Neutrophil (primary cell): Measurements from ENCODE around the gene ZCCHC4.

Source experiments
- H3K27ac ChIP-seq: fragments of 200-600 bp; sonication (generic); 2 replicates; pipeline ENCODE4 v1.5.1; 2016; ENCODE audit warnings: mild to moderate bottlenecking, moderate library complexity
- H3K27me3 ChIP-seq: fragments of 200-600 bp; sonication (generic); 2 replicates; pipeline ENCODE4 v1.6.0; 2016; ENCODE audit warnings: mild to moderate bottlenecking
- H3K36me3 ChIP-seq: fragments of 200-600 bp; sonication (generic); 2 replicates; pipeline ENCODE4 v1.5.1; 2017
- H3K4me1 ChIP-seq, 2 experiments: fragments of 200-600 bp in 1 of 2; sonication (generic) in 1 of 2; 1 replicate in 1 of 2; 2 replicates in 1 of 2; pipeline versions ENCODE4 v1.5.1 to v1.6.1; 2013 to 2016; ENCODE audit warnings: low read depth in 1 of 2, low read length in 1 of 2, mild to moderate bottlenecking in 1 of 2, moderate library complexity in 1 of 2; ENCODE audit not compliant: control insufficient read depth in 1 of 2, insufficient read depth in 1 of 2
- H3K4me3 ChIP-seq, 2 experiments: fragments of 200-600 bp in 1 of 2; sonication (generic) in 1 of 2; 1 replicate in 1 of 2; 2 replicates in 1 of 2; pipeline ENCODE4 v1.5.1; 2013 to 2016; ENCODE audit warnings: low read depth in 1 of 2, low read length in 1 of 2, mild to moderate bottlenecking in 1 of 2, moderate library complexity in 1 of 2
- H3K9me3 ChIP-seq: fragments of 200-600 bp; sonication (generic); 2 replicates; pipeline ENCODE4 v1.5.1; 2016
- TF ChIP-seq, protein P1 (sequence below): fragments of 200-600 bp; sonication (generic); IDR thresholded peaks from 2 replicates; pipeline ENCODE4 v1.5.1; 2016; ENCODE audit warnings: antibody characterized with exemption

The ZCCHC4 gene

DNA sequence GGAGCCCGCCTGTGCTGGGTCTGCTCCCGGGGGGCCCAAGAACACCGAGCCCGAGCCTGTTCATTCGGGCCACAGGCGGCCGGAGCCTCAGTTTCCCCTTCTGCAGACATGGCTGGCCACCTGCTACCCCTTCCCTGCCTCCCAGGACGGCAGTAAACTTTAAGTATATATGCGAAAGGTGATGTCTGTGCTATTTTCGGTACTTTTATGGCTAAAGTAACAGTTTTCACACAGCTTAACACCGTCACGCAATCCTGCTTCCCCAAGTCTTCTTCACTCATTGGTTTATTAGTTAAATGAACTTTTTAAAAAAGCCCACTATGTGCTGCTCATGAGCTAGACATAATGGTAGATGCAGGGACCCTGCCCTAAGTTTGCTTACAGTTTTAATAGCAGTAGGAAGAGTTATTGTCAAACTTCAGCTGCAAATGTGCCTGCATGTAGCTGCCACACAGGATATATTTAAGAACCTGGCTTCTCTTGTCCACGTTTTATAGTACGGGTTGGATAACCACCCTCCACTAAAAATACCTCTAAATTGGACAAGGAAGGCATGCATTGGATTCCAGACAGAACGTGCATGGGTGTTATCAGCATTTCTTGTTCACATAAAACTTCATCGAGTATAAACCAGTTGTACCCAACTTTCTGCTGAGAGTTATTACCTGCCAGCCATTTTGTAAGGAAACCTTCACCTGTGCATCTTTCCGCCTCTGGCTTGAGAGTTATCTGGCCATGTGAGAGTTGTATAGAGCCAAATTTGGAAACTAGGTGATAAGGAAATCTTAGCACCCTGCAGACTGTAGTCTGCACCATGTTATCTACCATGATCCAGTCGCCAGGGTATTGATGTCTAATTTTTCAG, 65.2 kb downstream of the ZCCHC4 start:
- Histone ChIP-seq H3K27me3 (peaks cover 8% of the 10 kb centered on the region), H3K36me3 (peaks cover 19% of the 10 kb centered on the region), H3K9me3 (no peaks in the 10 kb centered on the region), H3K27ac (peak overlapping the region; percentile 66), H3K4me3 (peak overlapping the region; percentile 85 to 89), H3K4me1 (peaks cover 20 to 22% of the 10 kb centered on the region in 2 experiments)
- TF ChIP-seq, protein P1, sequence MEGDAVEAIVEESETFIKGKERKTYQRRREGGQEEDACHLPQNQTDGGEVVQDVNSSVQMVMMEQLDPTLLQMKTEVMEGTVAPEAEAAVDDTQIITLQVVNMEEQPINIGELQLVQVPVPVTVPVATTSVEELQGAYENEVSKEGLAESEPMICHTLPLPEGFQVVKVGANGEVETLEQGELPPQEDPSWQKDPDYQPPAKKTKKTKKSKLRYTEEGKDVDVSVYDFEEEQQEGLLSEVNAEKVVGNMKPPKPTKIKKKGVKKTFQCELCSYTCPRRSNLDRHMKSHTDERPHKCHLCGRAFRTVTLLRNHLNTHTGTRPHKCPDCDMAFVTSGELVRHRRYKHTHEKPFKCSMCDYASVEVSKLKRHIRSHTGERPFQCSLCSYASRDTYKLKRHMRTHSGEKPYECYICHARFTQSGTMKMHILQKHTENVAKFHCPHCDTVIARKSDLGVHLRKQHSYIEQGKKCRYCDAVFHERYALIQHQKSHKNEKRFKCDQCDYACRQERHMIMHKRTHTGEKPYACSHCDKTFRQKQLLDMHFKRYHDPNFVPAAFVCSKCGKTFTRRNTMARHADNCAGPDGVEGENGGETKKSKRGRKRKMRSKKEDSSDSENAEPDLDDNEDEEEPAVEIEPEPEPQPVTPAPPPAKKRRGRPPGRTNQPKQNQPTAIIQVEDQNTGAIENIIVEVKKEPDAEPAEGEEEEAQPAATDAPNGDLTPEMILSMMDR = no peak

GRCh38 chr4:25378437-25378743, 65.8 kb downstream of the ZCCHC4 start:
- Histone ChIP-seq H3K36me3 (peaks cover 25% of the 10 kb centered on the region), H3K4me3 (no peak overlapping the region), H3K27ac (no peak overlapping the region), H3K27me3 (peaks cover 8% of the 10 kb centered on the region), H3K9me3 (no peaks in the 10 kb centered on the region), H3K4me1 (peaks cover 20 to 22% of the 10 kb centered on the region in 2 experiments)
- TF ChIP-seq, protein P1 = no peak

- Histone ChIP-seq H3K27ac (no peak overlapping the region), H3K4me1 (peaks cover 20 to 22% of the 10 kb centered on the region in 2 experiments), H3K4me3 (no peak overlapping the region), H3K27me3 (peaks cover 8% of the 10 kb centered on the region), H3K36me3 (peaks cover 37% of the 10 kb centered on the region), H3K9me3 (no peaks in the 10 kb centered on the region)
- TF ChIP-seq, protein P1 = no peak
Measured at GRCh38 chr4:25379591-25379990, 67.0 kb downstream of the ZCCHC4 start.

- Histone ChIP-seq H3K27me3 (no peaks in the 10 kb centered on the region), H3K27ac (no peak overlapping the region), H3K4me3 (no peak overlapping the region), H3K9me3 (no peaks in the 10 kb centered on the region), H3K4me1 (peaks cover 2 to 4% of the 10 kb centered on the region in 2 experiments), H3K36me3 (peaks cover 72% of the 10 kb centered on the region)
- TF ChIP-seq, protein P1 = no peak
Measured at GRCh38 chr4:25383647-25384046, 71.1 kb downstream of the ZCCHC4 start.

DNA sequence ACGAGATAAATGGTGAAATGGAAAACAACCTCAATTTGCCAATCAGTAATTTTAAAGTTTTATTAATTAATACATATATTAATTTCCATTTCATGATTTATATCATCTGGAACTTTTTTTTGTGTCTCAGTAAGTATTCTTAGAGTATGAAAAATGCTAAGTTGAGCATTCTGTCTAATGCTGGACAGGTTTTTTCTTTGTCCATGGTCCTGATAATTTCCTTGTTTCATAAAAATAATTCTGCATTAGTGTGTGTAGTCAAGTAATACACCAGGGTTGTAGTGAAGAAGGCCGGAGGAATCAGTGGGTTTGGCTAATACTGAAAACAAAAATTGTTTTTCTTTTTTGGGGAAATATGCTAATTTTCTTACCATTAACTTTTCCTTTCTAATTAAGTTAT, 74.4 kb downstream of the ZCCHC4 start:
- Histone ChIP-seq H3K4me1 (no peaks in the 10 kb centered on the region), H3K4me3 (no peak overlapping the region), H3K27me3 (no peaks in the 10 kb centered on the region), H3K27ac (no peak overlapping the region), H3K9me3 (no peaks in the 10 kb centered on the region), H3K36me3 (peaks cover 89% of the 10 kb centered on the region)
- TF ChIP-seq, protein P1 = no peak
